ENCODE measurements around the gene ATG3. TPM values are rescaled to one million over a fixed set of nuclear protein-coding genes. Genes with fewer than 3 reads are reported as not detected.

Gene ATG3
- 79.7 and 112 TPM in 2 replicates for total RNA-seq

DNA sequence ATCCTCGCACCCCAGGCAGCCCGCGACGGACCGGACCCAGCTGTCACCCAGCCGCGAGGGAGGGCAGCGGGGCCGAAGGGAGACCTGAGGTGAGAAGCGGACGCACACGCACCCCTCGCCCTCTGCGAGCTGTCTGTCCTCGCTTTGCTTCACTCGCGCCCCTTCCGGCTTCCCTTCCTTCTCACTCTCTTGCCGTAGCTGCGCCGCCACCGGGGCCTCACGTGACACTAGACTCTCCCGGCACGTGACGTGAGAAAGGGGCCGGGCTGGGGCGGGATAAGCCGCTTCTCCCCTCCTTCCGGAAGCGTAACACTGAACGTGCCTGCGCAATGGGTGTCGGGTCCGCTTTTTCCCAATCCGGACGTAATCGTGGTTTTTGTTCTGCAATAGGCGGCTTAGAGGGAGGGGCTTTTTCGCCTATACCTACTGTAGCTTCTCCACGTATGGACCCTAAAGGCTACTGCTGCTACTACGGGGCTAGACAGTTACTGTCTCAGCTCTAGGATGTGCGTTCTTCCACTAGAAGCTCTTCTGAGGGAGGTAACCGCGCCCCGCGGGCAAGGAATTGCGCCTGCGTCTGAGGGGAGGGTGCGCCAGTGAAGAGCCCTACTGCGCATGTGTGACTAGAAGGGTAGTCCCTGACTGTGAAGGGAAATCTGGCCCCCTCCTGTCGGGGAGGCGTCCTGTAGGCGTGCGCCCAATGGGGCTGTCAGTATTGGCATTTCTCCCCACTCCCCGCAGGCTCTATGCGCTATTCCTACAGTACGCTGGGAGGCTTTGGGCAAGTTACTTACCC lies at the start of gene ATG3, which contains the start of gene SLC35A5:
Gene ATG3 (minus strand): TSS at position 229 of the 796 bp plus-strand sequence. CDS start 434 bp downstream, outside the sequence.
Gene SLC35A5 (plus strand): TSS at position 312 of the 796 bp plus-strand sequence. CDS start 1,359 bp downstream, outside the sequence.

DNA sequence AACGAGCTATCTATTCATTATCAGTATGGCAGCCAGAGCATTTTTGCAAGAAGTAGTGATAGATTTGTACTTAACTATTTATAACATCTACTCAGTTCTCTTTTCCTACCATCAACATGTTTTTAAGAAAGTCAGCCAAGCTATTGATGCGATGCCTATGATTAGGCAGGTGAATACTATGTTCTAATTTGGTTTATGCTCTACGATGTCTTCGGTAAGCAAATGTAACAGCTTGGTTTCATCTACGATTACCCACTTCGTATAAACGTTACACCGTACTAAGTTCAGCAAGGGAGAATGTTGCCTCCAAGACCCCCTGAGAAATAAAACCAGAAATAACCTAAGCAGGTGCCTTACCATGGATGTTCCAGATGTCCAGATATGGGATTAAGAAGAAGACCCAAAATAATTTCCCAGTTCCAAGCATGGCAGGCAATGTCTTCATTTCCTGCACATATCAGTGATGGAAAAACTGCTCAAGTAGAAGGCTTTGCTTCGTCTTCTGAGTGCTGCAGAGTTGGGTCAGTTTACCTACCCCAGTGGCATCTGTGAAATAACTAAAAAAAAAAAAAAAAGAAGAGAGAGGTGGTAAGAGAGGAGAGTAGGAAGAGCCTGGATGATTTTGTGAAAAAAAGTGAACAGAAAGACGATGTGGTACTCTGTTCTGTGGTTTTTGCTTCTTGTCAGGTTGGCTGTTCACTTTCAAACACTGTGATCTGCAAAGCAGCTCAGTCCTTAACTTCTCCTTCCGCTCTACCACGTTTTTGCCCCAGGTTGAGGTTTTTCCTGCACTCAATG lies 62.6 kb downstream of the ATG3 start, which contains the start of gene BTLA:
Gene BTLA (minus strand): TSS at position 559 of the 798 bp plus-strand sequence. CDS start 114 bp downstream, at position 445.

Other genes with a start within 250 kb of the ATG3 start
- 0.44 and 2.9 TPM in 2 replicates for gene CD200, start 228.8 kb downstream of the ATG3 start, total RNA-seq
- gene BTLA, start 62.5 kb downstream of the ATG3 start, total RNA-seq = 0.12 TPM in 1 of 2 replicates, not detected in the other
- gene SLC35A5, start 83 bp upstream of the ATG3 start, total RNA-seq = 32.0 and 33.9 TPM in 2 replicates
- gene CCDC80, start 79.2 kb upstream of the ATG3 start, total RNA-seq = 134 and 363 TPM in 2 replicates

Data from uterine smooth muscle cell (primary cell).